Kidney (tissue), 14 donors: ENCODE results near the gene GNG3. TPM values are rescaled to one million over a fixed set of nuclear protein-coding genes. Genes with fewer than 3 reads are reported as not detected.
"Not testable (repeated sequence)": the region's sequence is repeated elsewhere in the genome, so short reads cannot be mapped to it uniquely, and the experiment has no call there.

ENCODE experiments used
- DNase-seq, 5 donors: peaks; one replicate each; pipeline ENCODE4 v3.0.0-alpha.2; 2013 to 2020
- FAIRE-seq: peaks from 2 replicates; lab custom pipeline; 2012; peaks lifted over from hg19 to GRCh38; lab: Jason Lieb, UNC
- H3K27ac ChIP-seq, 2 donors: one replicate each; pipeline ENCODE4 v1.7.0; 2013; ENCODE audit warnings: low read depth in 2 of 2, low read length in 2 of 2, inconsistent platforms in 1 of 2
- H3K27me3 ChIP-seq: one replicate; pipeline ENCODE4 v1.7.1; 2013; ENCODE audit warnings: low read length, inconsistent platforms; ENCODE audit not compliant: control insufficient read depth, insufficient read depth
- H3K36me3 ChIP-seq, 3 donors: one replicate each; pipeline versions ENCODE4 v1.7.0 to v1.7.1; 2013; ENCODE audit warnings: low read length in 3 of 3, control low read depth in 1 of 3, inconsistent platforms in 1 of 3; ENCODE audit not compliant: insufficient read depth in 3 of 3, control insufficient read depth in 2 of 3
- H3K4me1 ChIP-seq, 3 donors: one replicate each; pipeline versions ENCODE4 v1.7.0 to v1.7.1; 2013; ENCODE audit warnings: low read length in 3 of 3, inconsistent platforms in 1 of 3, low read depth in 1 of 3; ENCODE audit not compliant: control insufficient read depth in 2 of 3, insufficient read depth in 2 of 3
- H3K4me3 ChIP-seq, 3 donors: one replicate each; pipeline versions ENCODE4 v1.7.0 to v1.8.1; 2013; ENCODE audit warnings: low read length in 3 of 3, control low read depth in 1 of 3, inconsistent platforms in 1 of 3
- H3K9ac ChIP-seq, 3 donors: one replicate each; pipeline versions ENCODE4 v1.7.0 to v1.7.1; 2013; ENCODE audit warnings: low read length in 3 of 3, control low read depth in 1 of 3, inconsistent platforms in 1 of 3
- H3K9me3 ChIP-seq, 3 donors: one replicate each; pipeline versions ENCODE4 v1.7.0 to v1.7.1; 2013; ENCODE audit warnings: low read length in 3 of 3, control low read depth in 1 of 3, inconsistent platforms in 1 of 3; ENCODE audit not compliant: control insufficient read depth in 2 of 3, insufficient read depth in 1 of 3
- CTCF ChIP-seq: IDR thresholded peaks from 3 replicates; pipeline ENCODE4 v1.5.1; 2012; ENCODE audit warnings: mild to moderate bottlenecking, moderate library complexity, borderline replicate concordance; ENCODE audit not compliant: insufficient read depth; ENCODE audit errors: extremely low read depth
- intact Hi-C: fragments of 100-400 bp; cut with DNase I; formaldehyde crosslinking; loops from one replicate; pipeline ENCODE4 v1.11.1; 2022
- polyA plus RNA-seq: library from polyadenylated mRNA; stranded (reverse); fragments of 350-450 nt; fragmentation: Illumina TruSeq; extraction: RNeasy Lipid Tissue Mini Kit (QIAGEN cat#74804); gene quantifications from one replicate; pipeline ENCODE4 v1.2.3, GENCODE V29; 2014; ENCODE audit warnings: low read depth, low replicate concordance; ENCODE audit not compliant: insufficient read depth
- total RNA-seq: library from RNA; stranded (reverse); fragmentation: NEBNext Ultra II Directional; extraction: Animal tissue kit (Norgen Biotek cat#: 25700); gene quantifications from one replicate; pipeline ENCODE4 v1.2.1, GENCODE V29; 2021
- donor health status: control.
- donor health status: control.
- donor health status: control.
- donor health status: control.
- donor health status: control.
- donor health status: DM: yes; HTN: yes; CAD: no.
- donor health status: Normal renal cell carcinoma (clear cell type).

GNG3 gene
- total and polyA plus RNA-seq, 2 donors from 2014 or later = 1.1 TPM; not detected in 1

DNA sequence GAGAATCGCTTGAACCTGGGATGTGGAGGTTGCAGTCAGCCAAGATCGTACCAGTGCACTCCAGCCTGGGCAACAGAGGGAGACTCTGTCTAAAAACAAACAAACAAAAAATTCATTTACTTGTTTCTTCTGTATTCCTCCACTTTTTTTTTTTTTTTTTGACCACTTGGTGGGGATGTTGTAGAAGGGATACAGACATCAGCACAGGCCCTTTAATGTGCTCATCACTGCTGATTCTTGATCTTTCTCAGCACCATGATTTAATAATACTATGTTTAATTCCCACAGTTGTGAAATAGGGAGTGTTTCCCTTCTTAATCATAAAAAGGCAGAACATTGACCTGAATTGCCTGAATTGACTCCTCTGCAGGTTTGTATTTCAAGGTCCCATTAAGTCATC, 25.4 kb downstream of the GNG3 start:
- DNase-seq = no peak
- Histone ChIP-seq H3K27ac (no peak overlapping the region), H3K9ac (no peak overlapping the region), H3K27me3 (no peaks in the 10 kb centered on the region), H3K36me3 (peaks cover 0 to 5% (median 3%) of the 10 kb centered on the region in 3 donors), H3K4me3 (no peak overlapping the region), H3K4me1 (peaks cover 0 to 7% (median 4%) of the 10 kb centered on the region in 3 donors), H3K9me3 (no peaks in the 10 kb centered on the region)
- TF ChIP-seq CTCF = no peak
- intact Hi-C loops = no loop called here
- FAIRE-seq = no peak

DNA sequence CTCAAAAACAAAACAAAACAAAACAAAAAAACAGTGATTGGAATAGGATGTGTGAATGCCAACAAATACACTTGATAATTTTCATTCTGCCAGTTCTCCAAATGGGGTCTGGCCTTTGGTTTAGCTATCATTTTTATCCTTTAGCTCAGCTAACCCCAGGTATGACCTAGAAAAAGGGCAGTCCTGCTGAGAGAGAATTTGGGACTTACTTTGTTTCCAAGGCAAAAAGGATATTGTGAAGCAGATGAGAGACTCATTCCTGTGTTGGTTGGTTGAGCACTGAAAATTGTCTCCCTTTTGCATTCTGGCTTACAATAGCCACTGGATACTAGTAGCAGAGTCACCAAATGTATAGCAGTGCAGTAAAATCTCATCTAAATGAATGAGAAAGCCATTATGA, 29.7 kb downstream of the GNG3 start:
- Histone ChIP-seq H3K27me3 (no peaks in the 10 kb centered on the region), H3K4me1 (no peaks in the 10 kb centered on the region), H3K9ac (no peak overlapping the region), H3K36me3 (peaks cover 0 to 13% (median 10%) of the 10 kb centered on the region in 3 donors), H3K4me3 (no peak overlapping the region), H3K9me3 (no peaks in the 10 kb centered on the region), H3K27ac (no peak overlapping the region)
- no peak for TF ChIP-seq CTCF
- intact Hi-C loops = no loop called here
- DNase-seq = no peak
- no peak for FAIRE-seq

DNA sequence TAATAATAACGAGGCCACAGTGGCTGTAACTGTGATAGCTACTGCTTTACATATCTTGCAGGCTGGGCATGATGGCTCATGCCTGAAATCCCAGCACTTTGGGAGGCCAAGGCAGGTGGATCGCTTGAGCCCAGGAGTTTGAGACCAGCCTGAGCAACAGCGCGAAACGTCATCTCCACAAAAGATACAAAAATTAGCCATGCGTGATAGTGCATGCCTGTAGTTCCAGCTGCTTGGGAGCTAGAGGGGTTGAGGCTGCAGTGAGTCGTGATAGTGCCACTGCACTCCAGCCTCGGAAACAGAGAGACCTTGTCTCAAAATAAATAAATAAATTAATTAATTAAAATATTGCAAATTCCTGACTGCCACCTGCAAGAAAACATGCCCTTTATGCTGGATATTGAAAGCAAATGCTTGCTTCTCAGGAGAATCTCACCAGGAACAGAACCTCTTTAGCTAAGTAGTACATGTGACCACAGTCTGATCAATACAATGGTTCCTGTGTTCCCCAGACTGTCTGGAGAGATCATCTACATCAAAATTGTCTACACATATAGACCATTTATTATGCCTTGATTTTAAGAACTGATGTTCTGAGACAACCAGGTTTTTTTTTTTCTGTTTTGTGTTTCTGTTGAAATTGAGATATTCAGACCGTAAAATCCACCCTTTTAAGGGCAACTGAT, 40.1 kb downstream of the GNG3 start:
- Histone ChIP-seq H3K27me3 (no peaks in the 10 kb centered on the region), H3K36me3 (peaks cover 0 to 7% (median 2%) of the 10 kb centered on the region in 3 donors), H3K9me3 (no peaks in the 10 kb centered on the region), H3K4me3 (no peak overlapping the region), H3K27ac (no peak overlapping the region), H3K9ac (no peak overlapping the region), H3K4me1 (peaks cover 0 to 6% (median 2%) of the 10 kb centered on the region in 3 donors)
- no peak for TF ChIP-seq CTCF
- intact Hi-C loops = no loop called here
- FAIRE-seq (no peak), DNase-seq (peak in 3 of 5 donors; percentile 14 to 60 (median 55))

DNA sequence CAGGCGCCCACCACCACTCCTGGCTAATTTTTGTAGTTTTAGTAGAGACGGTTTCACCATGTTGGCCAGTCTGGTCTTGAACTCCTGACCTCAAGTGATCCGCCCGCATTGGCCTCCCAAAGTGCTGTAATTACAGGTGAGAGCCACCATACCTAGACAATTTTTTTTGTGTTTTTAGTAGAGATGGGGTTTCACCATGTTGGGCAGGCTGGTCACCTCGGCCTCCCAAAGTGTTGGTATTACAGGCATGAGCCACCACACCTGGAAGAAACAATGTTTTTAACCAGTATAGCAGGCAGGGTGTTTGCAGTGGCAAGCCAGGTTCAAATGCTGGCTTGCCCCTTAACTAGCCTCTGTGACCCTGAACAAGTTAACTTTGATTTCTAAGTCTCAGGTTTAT, 42.5 kb downstream of the GNG3 start:
- H3K27ac ChIP-seq, H3K27me3 ChIP-seq, H3K4me3 ChIP-seq, H3K9me3 ChIP-seq, intact Hi-C loops, FAIRE-seq, H3K9ac ChIP-seq: not testable (repeated sequence)
- H3K4me1 ChIP-seq = peaks cover 0 to 13% (median 12%) of the 10 kb centered on the region in 3 donors
- H3K36me3 ChIP-seq = peaks cover 0 to 10% (median 4%) of the 10 kb centered on the region in 3 donors
- DNase-seq = peak in 1 of 5 donors; percentile 17
